A549 (cell line): ENCODE results near the gene GMNC.

Experiments used
- CBX8 ChIP-seq: fragments of 200-600 bp; sonication (generic); IDR thresholded peaks from 2 replicates; pipeline ENCODE4 v1.6.1; 2016
- EP300 ChIP-seq, 2 experiments: fragments of >200 bp; sonication (Bioruptor Twin); formaldehyde crosslinking; IDR thresholded peaks; 2 replicates in 1 of 2; 3 replicates in 1 of 2; pipeline ENCODE4 v1.6.1; 2016 to 2017
- NR3C1 ChIP-seq: fragments of >200 bp; sonication (Bioruptor Twin); formaldehyde crosslinking; IDR thresholded peaks from 3 replicates; pipeline ENCODE4 v1.6.1; 2017
- POLR2A ChIP-seq: IDR thresholded peaks from 2 replicates; pipeline ENCODE4 v1.6.1; 2012; ENCODE audit warnings: mild to moderate bottlenecking, low read length
- TF ChIP-seq, protein P1 (sequence below): fragments of >200 bp; sonication (Bioruptor Twin); formaldehyde crosslinking; IDR thresholded peaks from 3 replicates; pipeline ENCODE4 v1.5.1; 2016
- TF ChIP-seq, protein P2 (sequence below): fragments of 200-600 bp; sonication (generic); IDR thresholded peaks from 2 replicates; pipeline ENCODE4 v1.6.1; 2016; ENCODE audit warnings: antibody characterized with exemption, mild to moderate bottlenecking, moderate library complexity
- TF ChIP-seq, protein P3 (sequence below): IDR thresholded peaks from 2 replicates; pipeline ENCODE4 v1.6.1; 2012
- TF ChIP-seq, protein P4 (sequence below): fragments of 450-650 bp; IDR thresholded peaks from 2 replicates; pipeline ENCODE4 v1.6.1; 2014; ENCODE audit warnings: antibody characterized with exemption

DNA sequence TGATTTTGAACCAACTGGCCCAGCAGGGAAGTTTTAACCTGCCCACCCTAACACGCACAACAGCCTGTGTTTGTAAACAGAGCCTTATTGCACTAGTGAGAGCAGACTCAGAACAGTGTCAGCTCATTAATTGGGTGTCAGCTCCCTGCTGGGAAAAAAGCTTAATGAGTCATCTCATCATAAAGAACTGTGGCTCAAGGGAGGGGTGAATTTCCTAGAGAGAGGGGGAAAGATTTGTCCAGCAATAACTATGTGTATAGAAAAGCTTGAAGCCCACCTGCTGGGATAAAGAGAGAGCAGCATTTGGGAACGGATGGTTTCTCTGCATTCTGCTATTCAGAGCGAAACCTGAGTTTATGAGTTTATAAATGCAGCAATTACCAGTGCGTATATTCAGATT, 48.9 kb upstream of the GMNC start:
- TF ChIP-seq, protein P1, sequence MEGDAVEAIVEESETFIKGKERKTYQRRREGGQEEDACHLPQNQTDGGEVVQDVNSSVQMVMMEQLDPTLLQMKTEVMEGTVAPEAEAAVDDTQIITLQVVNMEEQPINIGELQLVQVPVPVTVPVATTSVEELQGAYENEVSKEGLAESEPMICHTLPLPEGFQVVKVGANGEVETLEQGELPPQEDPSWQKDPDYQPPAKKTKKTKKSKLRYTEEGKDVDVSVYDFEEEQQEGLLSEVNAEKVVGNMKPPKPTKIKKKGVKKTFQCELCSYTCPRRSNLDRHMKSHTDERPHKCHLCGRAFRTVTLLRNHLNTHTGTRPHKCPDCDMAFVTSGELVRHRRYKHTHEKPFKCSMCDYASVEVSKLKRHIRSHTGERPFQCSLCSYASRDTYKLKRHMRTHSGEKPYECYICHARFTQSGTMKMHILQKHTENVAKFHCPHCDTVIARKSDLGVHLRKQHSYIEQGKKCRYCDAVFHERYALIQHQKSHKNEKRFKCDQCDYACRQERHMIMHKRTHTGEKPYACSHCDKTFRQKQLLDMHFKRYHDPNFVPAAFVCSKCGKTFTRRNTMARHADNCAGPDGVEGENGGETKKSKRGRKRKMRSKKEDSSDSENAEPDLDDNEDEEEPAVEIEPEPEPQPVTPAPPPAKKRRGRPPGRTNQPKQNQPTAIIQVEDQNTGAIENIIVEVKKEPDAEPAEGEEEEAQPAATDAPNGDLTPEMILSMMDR, result no peak
- TF ChIP-seq POLR2A (no peak), CBX8 (no peak), EP300 (IDR thresholded peaks at IDR 0.05) (no peak), NR3C1 (no peak)
- TF ChIP-seq, protein P2, sequence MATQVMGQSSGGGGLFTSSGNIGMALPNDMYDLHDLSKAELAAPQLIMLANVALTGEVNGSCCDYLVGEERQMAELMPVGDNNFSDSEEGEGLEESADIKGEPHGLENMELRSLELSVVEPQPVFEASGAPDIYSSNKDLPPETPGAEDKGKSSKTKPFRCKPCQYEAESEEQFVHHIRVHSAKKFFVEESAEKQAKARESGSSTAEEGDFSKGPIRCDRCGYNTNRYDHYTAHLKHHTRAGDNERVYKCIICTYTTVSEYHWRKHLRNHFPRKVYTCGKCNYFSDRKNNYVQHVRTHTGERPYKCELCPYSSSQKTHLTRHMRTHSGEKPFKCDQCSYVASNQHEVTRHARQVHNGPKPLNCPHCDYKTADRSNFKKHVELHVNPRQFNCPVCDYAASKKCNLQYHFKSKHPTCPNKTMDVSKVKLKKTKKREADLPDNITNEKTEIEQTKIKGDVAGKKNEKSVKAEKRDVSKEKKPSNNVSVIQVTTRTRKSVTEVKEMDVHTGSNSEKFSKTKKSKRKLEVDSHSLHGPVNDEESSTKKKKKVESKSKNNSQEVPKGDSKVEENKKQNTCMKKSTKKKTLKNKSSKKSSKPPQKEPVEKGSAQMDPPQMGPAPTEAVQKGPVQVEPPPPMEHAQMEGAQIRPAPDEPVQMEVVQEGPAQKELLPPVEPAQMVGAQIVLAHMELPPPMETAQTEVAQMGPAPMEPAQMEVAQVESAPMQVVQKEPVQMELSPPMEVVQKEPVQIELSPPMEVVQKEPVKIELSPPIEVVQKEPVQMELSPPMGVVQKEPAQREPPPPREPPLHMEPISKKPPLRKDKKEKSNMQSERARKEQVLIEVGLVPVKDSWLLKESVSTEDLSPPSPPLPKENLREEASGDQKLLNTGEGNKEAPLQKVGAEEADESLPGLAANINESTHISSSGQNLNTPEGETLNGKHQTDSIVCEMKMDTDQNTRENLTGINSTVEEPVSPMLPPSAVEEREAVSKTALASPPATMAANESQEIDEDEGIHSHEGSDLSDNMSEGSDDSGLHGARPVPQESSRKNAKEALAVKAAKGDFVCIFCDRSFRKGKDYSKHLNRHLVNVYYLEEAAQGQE, result no peak
- TF ChIP-seq, protein P3, sequence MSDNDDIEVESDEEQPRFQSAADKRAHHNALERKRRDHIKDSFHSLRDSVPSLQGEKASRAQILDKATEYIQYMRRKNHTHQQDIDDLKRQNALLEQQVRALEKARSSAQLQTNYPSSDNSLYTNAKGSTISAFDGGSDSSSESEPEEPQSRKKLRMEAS, result no peak
- TF ChIP-seq, protein P4, sequence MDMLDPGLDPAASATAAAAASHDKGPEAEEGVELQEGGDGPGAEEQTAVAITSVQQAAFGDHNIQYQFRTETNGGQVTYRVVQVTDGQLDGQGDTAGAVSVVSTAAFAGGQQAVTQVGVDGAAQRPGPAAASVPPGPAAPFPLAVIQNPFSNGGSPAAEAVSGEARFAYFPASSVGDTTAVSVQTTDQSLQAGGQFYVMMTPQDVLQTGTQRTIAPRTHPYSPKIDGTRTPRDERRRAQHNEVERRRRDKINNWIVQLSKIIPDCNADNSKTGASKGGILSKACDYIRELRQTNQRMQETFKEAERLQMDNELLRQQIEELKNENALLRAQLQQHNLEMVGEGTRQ, result no peak
